GM12878 (cell line): Measurements from ENCODE around the gene HSD11B1L. TPM values are rescaled to one million over a fixed set of nuclear protein-coding genes. Genes with fewer than 3 reads are reported as not detected.

Source experiments
- ATAC-seq: fragments of 200-7000 bp; cut with Tn5 transposase; 3 replicates; pipeline ENCODE4 v1.9.1; 2020; ENCODE audit warnings: mild to moderate bottlenecking, moderate library complexity
- BruUV-seq: library from RNA; stranded (reverse); fragments of 400-500 nt; replicated peaks from 2 replicates; lab custom pipeline; 2021; lab: Mats Ljungman, UMichigan
- CTCF ChIA-PET: fragments of 300-600 bp; sonication (Branson Sonifier 250); formaldehyde crosslinking; extraction: SDS; loops from one replicate; lab custom pipeline; 2021; ENCODE audit warnings: inconsistent platforms; lab: Yijun Ruan, JAX
- POLR2A ChIA-PET: fragments of 350-600 bp; formaldehyde crosslinking; extraction: SDS; loops from one replicate; lab custom pipeline; 2021; ENCODE audit warnings: inconsistent platforms; lab: Charles Lee
- RAD21 ChIA-PET: fragments of 300-600 bp; sonication (Branson Sonifier 250); formaldehyde crosslinking; loops from one replicate; lab custom pipeline; 2023; ENCODE audit warnings: antibody characterized with exemption; ENCODE audit not compliant: unreplicated experiment; lab: Charles Lee
- SMC1A ChIA-PET: fragments of 300-600 bp; sonication (Branson Sonifier 250); formaldehyde crosslinking; loops from one replicate; lab custom pipeline; 2023; ENCODE audit not compliant: unreplicated experiment, uncharacterized antibody; lab: Charles Lee
- DNase-seq: peaks from one replicate; pipeline ENCODE4 v3.0.0-alpha.2; 2011; ENCODE audit warnings: low read depth, low spot score
- FAIRE-seq: peaks from 3 replicates; lab custom pipeline; 2011; peaks lifted over from hg19 to GRCh38; lab: Jason Lieb, UNC
- H2AFZ ChIP-seq: 2 replicates; pipeline ENCODE4 v1.6.0; 2011; ENCODE audit warnings: low read depth, low read length, control low read depth; ENCODE audit not compliant: control insufficient read depth
- H3K27ac ChIP-seq: 2 replicates; pipeline ENCODE4 v1.5.1; 2011; ENCODE audit warnings: control low read depth; ENCODE audit not compliant: control insufficient read depth, insufficient read depth
- H3K27me3 ChIP-seq, 2 experiments: replicated peaks in 1 of 2; 2 replicates each; pipeline versions ENCODE4 v1.6.0 to v1.6.1; 2011; ENCODE audit warnings: low read length in 1 of 2; ENCODE audit not compliant: control insufficient read depth in 2 of 2, insufficient read depth in 2 of 2
- H3K36me3 ChIP-seq, 2 experiments: 2 replicates each; pipeline ENCODE4 v1.5.1; 2011; ENCODE audit warnings: low read length in 1 of 2; ENCODE audit not compliant: control insufficient read depth in 2 of 2, insufficient read depth in 2 of 2
- H3K4me1 ChIP-seq: 2 replicates; pipeline ENCODE4 v1.6.1; 2011; ENCODE audit warnings: mild to moderate bottlenecking, low read length, moderate library complexity, mixed read lengths; ENCODE audit not compliant: control insufficient read depth, insufficient read depth
- H3K4me2 ChIP-seq: 2 replicates; pipeline ENCODE4 v1.6.0; 2011; ENCODE audit warnings: control low read depth; ENCODE audit not compliant: control insufficient read depth, insufficient read depth
- H3K4me3 ChIP-seq: fragments of 200-600 bp; sonication (generic); 2 replicates; pipeline ENCODE4 v1.5.1; 2016
- H3K79me2 ChIP-seq: 2 replicates; pipeline ENCODE4 v1.6.0; 2011; ENCODE audit warnings: low read length; ENCODE audit not compliant: control insufficient read depth, insufficient read depth
- H3K9ac ChIP-seq: 2 replicates; pipeline ENCODE4 v1.8.0; 2011; ENCODE audit warnings: low read length, control low read depth, mixed read lengths; ENCODE audit not compliant: control insufficient read depth, insufficient read depth
- H3K9me3 ChIP-seq: replicated peaks from 3 replicates; pipeline ENCODE4 v1.5.1; 2011; ENCODE audit warnings: mild to moderate bottlenecking, low read length; ENCODE audit not compliant: control insufficient read depth, insufficient read depth
- H4K20me1 ChIP-seq: 2 replicates; pipeline ENCODE4 v1.6.0; 2011; ENCODE audit not compliant: control insufficient read depth, insufficient read depth
- CHD4 ChIP-seq: fragments of 200-600 bp; sonication (generic); IDR thresholded peaks from 2 replicates; pipeline ENCODE4 v1.6.1; 2016; ENCODE audit warnings: mild to moderate bottlenecking
- KDM1A ChIP-seq: fragments of 200-600 bp; sonication (generic); IDR thresholded peaks from 2 replicates; pipeline ENCODE4 v1.6.1; 2016; ENCODE audit warnings: borderline replicate concordance
- MYB ChIP-seq: fragments of 150-350 bp; IDR thresholded peaks from 2 replicates; pipeline ENCODE4 v1.6.1; 2014; ENCODE audit warnings: mild to moderate bottlenecking, low read depth, low read length, borderline replicate concordance
- ZBED1 ChIP-seq: IDR thresholded peaks from 2 replicates; pipeline ENCODE4 v1.6.1; 2016; ENCODE audit warnings: borderline replicate concordance
- ZBTB33 ChIP-seq: fragments of 450-650 bp; IDR thresholded peaks from 2 replicates; pipeline ENCODE4 v1.6.1; 2017; ENCODE audit warnings: mild to moderate bottlenecking
- WGBS: methylation state at CpG from one replicate; pipeline ENCODE4 v1.1.6; 2016; ENCODE audit warnings: low lambda C conversion rate; ENCODE audit not compliant: insufficient replicate concordance, insufficient coverage; ENCODE audit errors: missing lambda C conversion rate; 5-methylcytosine and 5-hydroxymethylcytosine counted together
- in situ Hi-C: fragments of 300-500 bp; cut with MboI; formaldehyde crosslinking; loops from 9 replicates; pipeline ENCODE4 v1.14.3; 2018; ENCODE audit warnings: mixed read lengths
- intact Hi-C: fragments of 100-400 bp; cut with micrococcal nuclease; formaldehyde crosslinking; loops from one replicate; pipeline ENCODE4 v1.14.2; 2022; ENCODE audit not compliant: unreplicated experiment
- polyA plus RNA-seq, 11 experiments: library from polyadenylated mRNA; depleted of rRNA in 4 of 11; unstranded in 6 of 11; stranded (reverse) in 5 of 11; fragments of >200 nt; fragmentation: Nextera tagmentation in 4 of 11; fragmentation: Illumina TruSeq in 1 of 11; extraction: Ambion mirVana in 4 of 11; extraction: Trizol in 1 of 11; gene quantifications; 1 replicate in 1 of 11; 2 replicates in 10 of 11; pipeline versions ENCODE4 v1.2.1 to v1.2.3, GENCODE V29; 2011 to 2016; ENCODE audit warnings: inconsistent platforms in 2 of 11, missing spikeins in 2 of 11, low read depth in 1 of 11
- total RNA-seq, 4 experiments: library from RNA; depleted of rRNA in 3 of 4; stranded (reverse); fragments of >200 nt in 3 of 4; fragmentation: Illumina TruSeq in 1 of 4; extraction: Trizol in 1 of 4; gene quantifications; 2 replicates each; pipeline versions ENCODE4 v1.2.1 to v1.2.3, GENCODE V29; 2013 to 2021

The HSD11B1L gene
- total and polyA plus RNA-seq, 10 of the 15 experiments (the other 5 are each of a cell fraction or from before 2014, with no cell fraction given) = 0.29 to 1.8 (median 1.1) TPM; not detected in 1

GRCh38 chr19:5652261-5652660, 28.6 kb upstream of the HSD11B1L start (continued):
- TF ChIP-seq CHD4 (no peak), MYB (no peak), ZBTB33 (no peak)

GRCh38 chr19:5654931-5655330, 25.9 kb upstream of the HSD11B1L start:
- no peak for TF ChIP-seq ZBED1
- TF ChIP-seq KDM1A = no peak
- H4K20me1 ChIP-seq = no peaks in the 10 kb centered on the region
- ATAC-seq = no peak
- H3K79me2 ChIP-seq = no peaks in the 10 kb centered on the region; the same call in 1 of the 2 replicates
- H3K4me3 ChIP-seq = no peak overlapping the region
- ChIA-PET CTCF (interaction anchor here (1.2 to 1.5 kb wide), 2 partner anchors 10 to 35 kb away, joined by 3 read pairs; partner anchors contain the start of gene RPL36), RAD21 (no interaction called here), SMC1A (interaction anchor here (1.1 to 1.7 kb wide), 2 partner anchors 33 to 36 kb away, joined by 3 read pairs; no protein-coding TSS in a partner anchor), POLR2A (no interaction called here)
- no peak for FAIRE-seq
- peaks cover 36 to 44% of the 10 kb centered on the region in 2 experiments for H3K36me3 ChIP-seq
- no peaks in the 10 kb centered on the region for H3K9me3 ChIP-seq
- DNase-seq = no peak
- in situ Hi-C loops = no loop called here
- H3K27me3 ChIP-seq = no peaks in the 10 kb centered on the region
- no TSS peak for BruUV-seq
- no peak overlapping the region for H2AFZ ChIP-seq
- 100% methylated on average over 5 of the region's 5 CpGs for WGBS
- no peaks in the 10 kb centered on the region for H3K4me1 ChIP-seq
- H3K9ac ChIP-seq = no peak overlapping the region
- intact Hi-C loops = no loop called here
- H3K27ac ChIP-seq = no peak overlapping the region
- no peak overlapping the region for H3K4me2 ChIP-seq
